MCF 10A (cell line): Measurements from ENCODE around the gene PTP4A1. TPM values are rescaled to one million over a fixed set of nuclear protein-coding genes. Genes with fewer than 3 reads are reported as not detected.

Experiments
- BruUV-seq: library from RNA; stranded (reverse); fragments of 400-500 nt; replicated peaks from 2 replicates; lab custom pipeline; 2021; lab: Mats Ljungman, UMichigan
- CTCF ChIA-PET: fragments of 300-600 bp; sonication (Branson Sonifier 250); formaldehyde crosslinking; extraction: SDS; loops from one replicate; lab custom pipeline; 2021; ENCODE audit warnings: antibody characterized with exemption, inconsistent platforms; lab: Yijun Ruan, JAX
- POLR2A ChIA-PET: fragments of 300-600, 350-650 bp; sonication (Branson Sonifier 250); formaldehyde crosslinking; extraction: SDS; loops from one replicate; lab custom pipeline; 2020; ENCODE audit warnings: antibody characterized with exemption, inconsistent platforms; lab: Yijun Ruan, JAX
- DNase-seq: peaks from one replicate; pipeline ENCODE4 v3.0.0-alpha.2; 2018; ENCODE audit not compliant: unreplicated experiment
- H3K27ac Mint-ChIP-seq: one replicate; pipeline ENCODE4 v1.8.0; 2022; ENCODE audit warnings: mild to moderate bottlenecking, low read depth, mixed read lengths; ENCODE audit not compliant: unreplicated experiment
- H3K27me3 Mint-ChIP-seq: one replicate; pipeline ENCODE4 v1.8.0; 2022; ENCODE audit warnings: mixed read lengths; ENCODE audit not compliant: insufficient read depth, unreplicated experiment
- H3K36me3 Mint-ChIP-seq: one replicate; pipeline ENCODE4 v1.8.0; 2022; ENCODE audit warnings: mild to moderate bottlenecking, moderate library complexity, mixed read lengths; ENCODE audit not compliant: insufficient read depth, unreplicated experiment
- H3K4me1 Mint-ChIP-seq: one replicate; pipeline ENCODE4 v1.8.0; 2022; ENCODE audit warnings: mixed read lengths; ENCODE audit not compliant: insufficient read depth, unreplicated experiment
- H3K4me3 Mint-ChIP-seq: one replicate; pipeline ENCODE4 v1.8.0; 2022; ENCODE audit warnings: mild to moderate bottlenecking, moderate library complexity, mixed read lengths; ENCODE audit not compliant: unreplicated experiment
- H3K9me3 Mint-ChIP-seq: one replicate; pipeline ENCODE4 v1.8.0; 2022; ENCODE audit warnings: mixed read lengths; ENCODE audit not compliant: unreplicated experiment
- CTCF ChIP-seq: fragments of 200-600 bp; IDR thresholded peaks from one replicate; pipeline ENCODE4 v1.8.0; 2022; ENCODE audit warnings: antibody characterized with exemption, mild to moderate bottlenecking; ENCODE audit not compliant: unreplicated experiment
- intact Hi-C: fragments of 100-400 bp; cut with micrococcal nuclease; formaldehyde crosslinking; loops from 2 replicates; pipeline ENCODE4 v1.14.1; 2022
- total RNA-seq: library from RNA; stranded (reverse); gene quantifications from 2 replicates; pipeline ENCODE4 v1.2.3, GENCODE V29; 2022

Gene PTP4A1
- total RNA-seq, 1 experiment from 2014 or later, result 382 TPM

GRCh38 chr6:63560801-63561287 lies 11.4 kb upstream of the PTP4A1 start:
- peak; percentile 43 for DNase-seq
- H3K27ac Mint-ChIP-seq, result no peak overlapping the region
- H3K4me3 Mint-ChIP-seq, result no peak overlapping the region
- CTCF ChIA-PET, result interaction anchor here (0.9 to 1.2 kb wide), 2 partner anchors 9 to 10 kb away, joined by 4 read pairs; no protein-coding TSS in a partner anchor
- H3K4me1 Mint-ChIP-seq, result peaks cover 31% of the 10 kb centered on the region
- no peak for TF ChIP-seq CTCF
- BruUV-seq, result no TSS peak
- peaks cover 6% of the 10 kb centered on the region for H3K9me3 Mint-ChIP-seq
- no peaks in the 10 kb centered on the region for H3K36me3 Mint-ChIP-seq
- POLR2A ChIA-PET, result interaction anchor here (0.8 to 2.5 kb wide), 5 partner anchors 10 to 208 kb away, joined by 4 to 11 read pairs (median 9); no protein-coding TSS in a partner anchor
- intact Hi-C loops, result no loop called here
- no peaks in the 10 kb centered on the region for H3K27me3 Mint-ChIP-seq

- DNase-seq, result no peak
- Mint-ChIP-seq H3K27me3 (no peaks in the 10 kb centered on the region), H3K4me3 (no peak overlapping the region), H3K4me1 (peaks cover 32% of the 10 kb centered on the region), H3K9me3 (peaks cover 6% of the 10 kb centered on the region), H3K36me3 (no peaks in the 10 kb centered on the region), H3K27ac (no peak overlapping the region)
- CTCF ChIA-PET, result interaction anchor here (0.9 to 1.2 kb wide), 2 partner anchors 8 to 10 kb away, joined by 4 read pairs; no protein-coding TSS in a partner anchor
- POLR2A ChIA-PET, result interaction anchor here (0.8 to 2.5 kb wide), 7 partner anchors 9 to 208 kb away, joined by 4 to 11 read pairs (median 4); no protein-coding TSS in a partner anchor
- BruUV-seq, result no TSS peak
- TF ChIP-seq CTCF, result no peak
- intact Hi-C loops, result no loop called here
These were observed 11.0 kb upstream of the PTP4A1 start for GRCh38 chr6:63561288-63561687.

GRCh38 chr6:63563235-63563634 lies 9.0 kb upstream of the PTP4A1 start:
- no peak for TF ChIP-seq CTCF
- H3K36me3 Mint-ChIP-seq, result no peaks in the 10 kb centered on the region
- POLR2A ChIA-PET, result interaction anchor here (0.6 kb wide), 1 partner anchor 36 kb away, joined by 3 read pairs; no protein-coding TSS in a partner anchor
- H3K4me3 Mint-ChIP-seq, result no peak overlapping the region
- H3K27me3 Mint-ChIP-seq, result no peaks in the 10 kb centered on the region
- intact Hi-C loops, result no loop called here
- peaks cover 6% of the 10 kb centered on the region for H3K9me3 Mint-ChIP-seq
- CTCF ChIA-PET, result no interaction called here
- no TSS peak for BruUV-seq
- peaks cover 32% of the 10 kb centered on the region for H3K4me1 Mint-ChIP-seq
- no peak for DNase-seq
- H3K27ac Mint-ChIP-seq, result peak overlapping the region; percentile 39

GRCh38 chr6:63565058-63565726 lies 7.1 kb upstream of the PTP4A1 start:
- no peak overlapping the region for H3K27ac Mint-ChIP-seq
- H3K9me3 Mint-ChIP-seq, result peaks cover 6% of the 10 kb centered on the region
- no peak overlapping the region for H3K4me3 Mint-ChIP-seq
- H3K27me3 Mint-ChIP-seq, result no peaks in the 10 kb centered on the region
- peaks cover 32% of the 10 kb centered on the region for H3K4me1 Mint-ChIP-seq
- peak; percentile 73 for DNase-seq
- BruUV-seq, result no TSS peak
- no peak for TF ChIP-seq CTCF
- ChIA-PET CTCF (interaction anchor here (0.6 to 1.5 kb wide), 4 partner anchors 10 to 97 kb away, joined by 3 to 5 read pairs (median 4); no protein-coding TSS in a partner anchor), POLR2A (interaction anchor here (0.8 to 3.0 kb wide), 10 partner anchors 9 to 212 kb away, joined by 3 to 24 read pairs (median 6); partner anchors contain the start of gene PHF3)
- H3K36me3 Mint-ChIP-seq, result no peaks in the 10 kb centered on the region
- intact Hi-C loops, result no loop called here
